ENCODE data around the gene KCNIP3.

The KCNIP3 gene

GRCh38 chr2:95276888-95277245, 20.3 kb upstream of the KCNIP3 start:
- TF ChIP-seq, protein P1, sequence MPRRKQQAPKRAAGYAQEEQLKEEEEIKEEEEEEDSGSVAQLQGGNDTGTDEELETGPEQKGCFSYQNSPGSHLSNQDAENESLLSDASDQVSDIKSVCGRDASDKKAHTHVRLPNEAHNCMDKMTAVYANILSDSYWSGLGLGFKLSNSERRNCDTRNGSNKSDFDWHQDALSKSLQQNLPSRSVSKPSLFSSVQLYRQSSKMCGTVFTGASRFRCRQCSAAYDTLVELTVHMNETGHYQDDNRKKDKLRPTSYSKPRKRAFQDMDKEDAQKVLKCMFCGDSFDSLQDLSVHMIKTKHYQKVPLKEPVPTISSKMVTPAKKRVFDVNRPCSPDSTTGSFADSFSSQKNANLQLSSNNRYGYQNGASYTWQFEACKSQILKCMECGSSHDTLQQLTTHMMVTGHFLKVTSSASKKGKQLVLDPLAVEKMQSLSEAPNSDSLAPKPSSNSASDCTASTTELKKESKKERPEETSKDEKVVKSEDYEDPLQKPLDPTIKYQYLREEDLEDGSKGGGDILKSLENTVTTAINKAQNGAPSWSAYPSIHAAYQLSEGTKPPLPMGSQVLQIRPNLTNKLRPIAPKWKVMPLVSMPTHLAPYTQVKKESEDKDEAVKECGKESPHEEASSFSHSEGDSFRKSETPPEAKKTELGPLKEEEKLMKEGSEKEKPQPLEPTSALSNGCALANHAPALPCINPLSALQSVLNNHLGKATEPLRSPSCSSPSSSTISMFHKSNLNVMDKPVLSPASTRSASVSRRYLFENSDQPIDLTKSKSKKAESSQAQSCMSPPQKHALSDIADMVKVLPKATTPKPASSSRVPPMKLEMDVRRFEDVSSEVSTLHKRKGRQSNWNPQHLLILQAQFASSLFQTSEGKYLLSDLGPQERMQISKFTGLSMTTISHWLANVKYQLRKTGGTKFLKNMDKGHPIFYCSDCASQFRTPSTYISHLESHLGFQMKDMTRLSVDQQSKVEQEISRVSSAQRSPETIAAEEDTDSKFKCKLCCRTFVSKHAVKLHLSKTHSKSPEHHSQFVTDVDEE (CRISPR knock-in tag; IDR thresholded peaks at IDR 0.05) = no peak
- TF ChIP-seq ZFP30 (CRISPR knock-in tag; IDR thresholded peaks at IDR 0.05) (no peak), ZNF8 (CRISPR knock-in tag; IDR thresholded peaks at IDR 0.05) (no peak), OSR1 (CRISPR knock-in tag; IDR thresholded peaks at IDR 0.05) (no peak), BACH2 (CRISPR knock-in tag; IDR thresholded peaks at IDR 0.05; ENCODE audit: borderline replicate concordance) (no peak), SNAI2 (CRISPR knock-in tag; IDR thresholded peaks at IDR 0.05) (no peak), CSDC2 (CRISPR knock-in tag; IDR thresholded peaks at IDR 0.05) (no peak), GLIS3 (CRISPR knock-in tag; IDR thresholded peaks at IDR 0.05) (no peak), RARB (CRISPR knock-in tag; IDR thresholded peaks at IDR 0.05) (no peak), TOX (CRISPR knock-in tag; IDR thresholded peaks at IDR 0.05; ENCODE audit: borderline replicate concordance) (no peak)
- ATAC-seq = no peak

GRCh38 chr2:95277246-95277906, 19.8 kb upstream of the KCNIP3 start:
- TF ChIP-seq ZFP3 (CRISPR knock-in tag; IDR thresholded peaks at IDR 0.05) (no peak), POU6F1 (CRISPR knock-in tag; IDR thresholded peaks at IDR 0.05; ENCODE audit: borderline replicate concordance, low read depth) (no peak), OSR1 (CRISPR knock-in tag; IDR thresholded peaks at IDR 0.05) (no peak), RARB (CRISPR knock-in tag; IDR thresholded peaks at IDR 0.05) (no peak), PPARA (CRISPR knock-in tag; IDR thresholded peaks at IDR 0.05; ENCODE audit: borderline replicate concordance) (no peak), GLIS3 (CRISPR knock-in tag; IDR thresholded peaks at IDR 0.05) (no peak), ARNTL (CRISPR knock-in tag; IDR thresholded peaks at IDR 0.05; ENCODE audit: borderline replicate concordance, low read depth) (no peak), ZC3H10 (CRISPR knock-in tag; IDR thresholded peaks at IDR 0.05) (no peak), PATZ1 (CRISPR knock-in tag; IDR thresholded peaks at IDR 0.05; ENCODE audit: borderline replicate concordance) (no peak), ZNF70 (CRISPR knock-in tag; IDR thresholded peaks at IDR 0.05) (no peak), CSDC2 (CRISPR knock-in tag; IDR thresholded peaks at IDR 0.05) (no peak), SNAI2 (CRISPR knock-in tag; IDR thresholded peaks at IDR 0.05) (no peak), BACH2 (CRISPR knock-in tag; IDR thresholded peaks at IDR 0.05; ENCODE audit: borderline replicate concordance) (no peak), TCF4 (CRISPR knock-in tag; IDR thresholded peaks at IDR 0.05; ENCODE audit: borderline replicate concordance) (no peak), ISL1 (CRISPR knock-in tag; IDR thresholded peaks at IDR 0.05) (no peak), ESRRG (CRISPR knock-in tag; IDR thresholded peaks at IDR 0.05) (no peak), ZFP30 (CRISPR knock-in tag; IDR thresholded peaks at IDR 0.05) (no peak)
- TF ChIP-seq, protein P2, sequence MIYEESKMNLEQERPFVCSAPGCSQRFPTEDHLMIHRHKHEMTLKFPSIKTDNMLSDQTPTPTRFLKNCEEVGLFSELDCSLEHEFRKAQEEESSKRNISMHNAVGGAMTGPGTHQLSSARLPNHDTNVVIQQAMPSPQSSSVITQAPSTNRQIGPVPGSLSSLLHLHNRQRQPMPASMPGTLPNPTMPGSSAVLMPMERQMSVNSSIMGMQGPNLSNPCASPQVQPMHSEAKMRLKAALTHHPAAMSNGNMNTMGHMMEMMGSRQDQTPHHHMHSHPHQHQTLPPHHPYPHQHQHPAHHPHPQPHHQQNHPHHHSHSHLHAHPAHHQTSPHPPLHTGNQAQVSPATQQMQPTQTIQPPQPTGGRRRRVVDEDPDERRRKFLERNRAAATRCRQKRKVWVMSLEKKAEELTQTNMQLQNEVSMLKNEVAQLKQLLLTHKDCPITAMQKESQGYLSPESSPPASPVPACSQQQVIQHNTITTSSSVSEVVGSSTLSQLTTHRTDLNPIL (CRISPR knock-in tag; IDR thresholded peaks at IDR 0.05; ENCODE audit: low read depth) = no peak
- TF ChIP-seq, protein P1 (CRISPR knock-in tag; IDR thresholded peaks at IDR 0.05) = no peak
- ATAC-seq = no peak
